Transverse colon (tissue), 4 donors: ENCODE results near the gene SLC25A10. TPM values are rescaled to one million over a fixed set of nuclear protein-coding genes. Genes with fewer than 3 reads are reported as not detected.

Experiments used
- DNase-seq: peaks from one replicate; pipeline ENCODE4 v3.0.0-alpha.2; 2019
- H3K27ac ChIP-seq, 4 donors: fragments of 200-600 bp; sonication (generic); 2 replicates each; pipeline ENCODE4 v1.5.1; 2016 to 2018; ENCODE audit warnings: inconsistent platforms in 4 of 4
- H3K27me3 ChIP-seq: fragments of 200-600 bp; sonication (generic); 2 replicates; pipeline ENCODE4 v1.5.1; 2017; ENCODE audit warnings: inconsistent platforms
- H3K36me3 ChIP-seq, 4 donors: fragments of 200-600 bp; sonication (generic); 2 replicates each; pipeline ENCODE4 v1.5.1; 2017 to 2019; ENCODE audit warnings: inconsistent platforms in 4 of 4
- H3K4me1 ChIP-seq, 4 donors: fragments of 200-600 bp; sonication (generic); 2 replicates each; pipeline ENCODE4 v1.5.1; 2017 to 2020; ENCODE audit warnings: inconsistent platforms in 4 of 4
- H3K4me3 ChIP-seq, 4 donors: fragments of 200-600 bp; sonication (generic); 1 replicate in 1 of 4; 2 replicates in 3 of 4; pipeline versions ENCODE4 v1.5.1 to v1.6.1; 2017 to 2019; ENCODE audit warnings: inconsistent platforms in 4 of 4
- H3K9me3 ChIP-seq, 2 donors: fragments of 200-600 bp; sonication (generic); 2 replicates each; pipeline ENCODE4 v1.5.1; 2017 to 2019; ENCODE audit warnings: inconsistent platforms in 2 of 2
- CTCF ChIP-seq, 5 experiments: fragments of 200-600 bp in 3 of 5; fragments of 450-650 bp in 2 of 5; sonication (generic) in 3 of 5; IDR thresholded peaks; 1 replicate in 2 of 5; 2 replicates in 3 of 5; pipeline ENCODE4 v1.5.1; 2016 to 2017; ENCODE audit warnings: antibody characterized with exemption in 5 of 5, inconsistent platforms in 3 of 5, mild to moderate bottlenecking in 2 of 5, moderate library complexity in 1 of 5
- EP300 ChIP-seq: sonication (generic); formaldehyde crosslinking; IDR thresholded peaks from one replicate; pipeline ENCODE4 v1.6.1; 2017; ENCODE audit warnings: antibody characterized with exemption, low read depth
- POLR2A ChIP-seq: fragments of 450-650 bp; IDR thresholded peaks from one replicate; pipeline ENCODE4 v1.6.1; 2016; ENCODE audit warnings: antibody characterized with exemption, mild to moderate bottlenecking, moderate library complexity
- POLR2AphosphoS5 ChIP-seq, 3 donors: sonication (generic); formaldehyde crosslinking; IDR thresholded peaks; one replicate each; pipeline ENCODE4 v1.6.1; 2016; ENCODE audit warnings: antibody characterized with exemption in 3 of 3
- WGBS, 2 donors: methylation state at CpG; one replicate each; pipeline ENCODE4 v1.1.5; 2018; ENCODE audit warnings: low coverage in 1 of 2; 5-methylcytosine and 5-hydroxymethylcytosine counted together
- in situ Hi-C, 4 donors: fragments of 200-750 bp; cut with MboI; loops; one replicate each; pipeline versions ENCODE4 v1.15.0 to v1.15.1; 2017; ENCODE audit warnings: low sequenced_read_pairs in 3 of 4, low pct_ligation_motif_present in 1 of 4, low pct_unique_long_range_greater_than_20kb in 1 of 4
- intact Hi-C: fragments of 100-400 bp; cut with DNase I; formaldehyde crosslinking; loops from one replicate; pipeline ENCODE4 v1.15.1; 2023; ENCODE audit warnings: low total_unique reads
- total RNA-seq, 4 donors: library from RNA; depleted of rRNA; stranded (reverse); fragments of >200 nt; gene quantifications; one replicate each; pipeline ENCODE4 v1.1.0, GENCODE V29; 2016

Gene SLC25A10
- total RNA-seq, 4 donors from 2014 or later = 25.1 to 64.8 (median 46.6) TPM

DNA sequence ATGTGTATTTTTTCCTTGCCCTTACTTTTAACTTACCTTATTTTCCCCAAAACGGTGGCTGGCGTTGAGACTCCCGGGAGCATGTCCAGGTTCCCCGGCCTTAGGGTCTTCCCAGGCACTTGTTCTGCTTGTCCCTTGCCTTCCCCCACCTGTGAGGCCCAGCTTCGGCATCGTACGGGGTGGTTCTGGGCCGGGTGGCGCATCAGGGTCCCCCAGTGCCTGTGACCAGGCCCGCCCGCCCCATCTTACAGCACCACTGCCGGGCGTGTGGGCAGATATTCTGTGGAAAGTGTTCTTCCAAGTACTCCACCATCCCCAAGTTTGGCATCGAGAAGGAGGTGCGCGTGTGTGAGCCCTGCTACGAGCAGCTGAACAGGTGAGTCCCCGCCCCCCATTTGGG is 20.9 kb upstream of the SLC25A10 start:
- Histone ChIP-seq H3K9me3 (no peaks in the 10 kb centered on the region), H3K36me3 (peaks cover 0 to 70% (median 26%) of the 10 kb centered on the region in 4 donors), H3K27ac (no peak overlapping the region), H3K27me3 (no peaks in the 10 kb centered on the region), H3K4me3 (no peak overlapping the region), H3K4me1 (no peaks in the 10 kb centered on the region)
- in situ Hi-C loops = no loop called here
- no peak for TF ChIP-seq POLR2A
- no peak for TF ChIP-seq POLR2AphosphoS5 (IDR thresholded peaks at IDR 0.05)
- TF ChIP-seq CTCF (IDR thresholded peaks at IDR 0.05) = no peak
- TF ChIP-seq EP300 = no peak
- WGBS, 2 donors = 94% methylated on average over 18 of the region's 18 CpGs; no CpG with 5 or more reads in 1 of the 2 donors
- intact Hi-C loops = no loop called here
- DNase-seq = no peak

DNA sequence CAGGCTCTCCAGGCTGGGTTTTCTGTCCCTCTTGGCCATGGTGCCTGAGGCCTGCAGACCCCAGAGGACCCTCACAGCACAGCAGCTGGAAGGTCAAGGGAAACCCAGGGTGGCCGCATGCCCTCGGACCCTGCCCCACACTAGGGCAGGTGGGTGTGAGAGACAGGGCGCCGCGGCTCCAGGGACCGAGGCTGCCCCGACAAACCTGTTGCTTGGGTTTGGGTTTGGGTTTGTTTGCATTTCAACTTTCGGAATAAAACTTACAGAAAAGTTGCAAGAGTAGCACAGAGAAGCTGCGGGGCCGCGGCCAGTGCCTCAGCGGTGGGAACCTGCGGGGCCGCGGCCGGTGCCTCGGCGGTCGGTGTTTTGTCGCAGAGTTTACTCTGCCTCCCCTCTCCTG is 20.5 kb upstream of the SLC25A10 start:
- no peak for TF ChIP-seq POLR2AphosphoS5 (IDR thresholded peaks at IDR 0.05)
- TF ChIP-seq EP300 = no peak
- TF ChIP-seq CTCF (IDR thresholded peaks at IDR 0.05) = no peak
- TF ChIP-seq POLR2A = no peak
- H3K27me3 ChIP-seq = no peaks in the 10 kb centered on the region
- DNase-seq = no peak
- in situ Hi-C loops (no loop called here), intact Hi-C loops (no loop called here)
- H3K36me3 ChIP-seq = peaks cover 0 to 74% (median 28%) of the 10 kb centered on the region in 4 donors
- no peaks in the 10 kb centered on the region for H3K9me3 ChIP-seq
- H3K4me3 ChIP-seq = no peak overlapping the region
- H3K27ac ChIP-seq = no peak overlapping the region
- 99% methylated on average over 19 of the region's 20 CpGs; no CpG with 5 or more reads in 1 of the 2 donors for WGBS, 2 donors
- no peaks in the 10 kb centered on the region for H3K4me1 ChIP-seq

- no peak overlapping the region for H3K4me3 ChIP-seq
- DNase-seq = no peak
- WGBS, 2 donors = 89% methylated on average over 25 of the region's 35 CpGs; no CpG with 5 or more reads in 1 of the 2 donors
- H3K36me3 ChIP-seq = peaks cover 0 to 80% (median 32%) of the 10 kb centered on the region in 4 donors
- intact Hi-C loops = no loop called here
- no peak overlapping the region for H3K27ac ChIP-seq
- no peaks in the 10 kb centered on the region for H3K9me3 ChIP-seq
- H3K4me1 ChIP-seq = no peaks in the 10 kb centered on the region
- in situ Hi-C loops = no loop called here
- H3K27me3 ChIP-seq = no peaks in the 10 kb centered on the region
- TF ChIP-seq CTCF (IDR thresholded peaks at IDR 0.05) = no peak
- TF ChIP-seq POLR2A = no peak
- no peak for TF ChIP-seq POLR2AphosphoS5 (IDR thresholded peaks at IDR 0.05)
- no peak for TF ChIP-seq EP300
Observed at GRCh38 chr17:81693509-81694210, 18.4 kb upstream of the SLC25A10 start.

GRCh38 chr17:81694810-81695209 is 17.3 kb upstream of the SLC25A10 start:
- Histone ChIP-seq H3K36me3 (peaks cover 0 to 73% (median 29%) of the 10 kb centered on the region in 4 donors), H3K9me3 (no peaks in the 10 kb centered on the region), H3K4me1 (no peaks in the 10 kb centered on the region), H3K4me3 (no peak overlapping the region), H3K27ac (no peak overlapping the region), H3K27me3 (no peaks in the 10 kb centered on the region)
- WGBS, 2 donors = 88% methylated on average over 19 of the region's 19 CpGs; no CpG with 5 or more reads in 1 of the 2 donors
- DNase-seq = no peak
- no peak for TF ChIP-seq POLR2A
- TF ChIP-seq CTCF (IDR thresholded peaks at IDR 0.05) = no peak
- no peak for TF ChIP-seq POLR2AphosphoS5 (IDR thresholded peaks at IDR 0.05)
- no peak for TF ChIP-seq EP300
- in situ Hi-C loops (no loop called here), intact Hi-C loops (no loop called here)
